Measurements from ENCODE around the gene HCRTR1. TPM values are rescaled to one million over a fixed set of nuclear protein-coding genes. Genes with fewer than 3 reads are reported as not detected.

The HCRTR1 gene
- total RNA-seq, 2 donors from 2014 or later, result 0.43 TPM; not detected in 1

GRCh38 chr1:31570906-31571305 lies 46.6 kb upstream of the HCRTR1 start:
- no peaks in the 10 kb centered on the region for H3K27me3 ChIP-seq
- no peaks in the 10 kb centered on the region for H3K36me3 ChIP-seq
- H3K4me1 ChIP-seq, result peaks cover 0 to 53% of the 10 kb centered on the region in 2 donors
- no peak for DNase-seq (ENCODE audit: low spot score)
- no peak overlapping the region for H3K27ac ChIP-seq
- TF ChIP-seq CTCF (IDR thresholded peaks at IDR 0.05), result no peak
- no peaks in the 10 kb centered on the region for H3K9me3 ChIP-seq
- H3K4me3 ChIP-seq, result no peak overlapping the region

- TF ChIP-seq CTCF (IDR thresholded peaks at IDR 0.05), result no peak
- Histone ChIP-seq H3K9me3 (no peaks in the 10 kb centered on the region), H3K4me3 (no peak overlapping the region), H3K36me3 (no peaks in the 10 kb centered on the region), H3K27me3 (no peaks in the 10 kb centered on the region), H3K4me1 (peaks cover 0 to 57% of the 10 kb centered on the region in 2 donors), H3K27ac (no peak overlapping the region)
- peak; percentile 52 for DNase-seq (ENCODE audit: low spot score)
Observed at GRCh38 chr1:31571340-31572295, 45.9 kb upstream of the HCRTR1 start.

- Histone ChIP-seq H3K36me3 (no peaks in the 10 kb centered on the region), H3K27me3 (no peaks in the 10 kb centered on the region), H3K9me3 (no peaks in the 10 kb centered on the region), H3K4me3 (no peak overlapping the region), H3K27ac (peak overlapping the region; percentile 85 to 96), H3K4me1 (peaks cover 0 to 57% of the 10 kb centered on the region in 2 donors)
- peak; percentile 54 for DNase-seq (ENCODE audit: low spot score)
- no peak for TF ChIP-seq CTCF (IDR thresholded peaks at IDR 0.05)
Observed at GRCh38 chr1:31572323-31573104, 45.0 kb upstream of the HCRTR1 start.

- Histone ChIP-seq H3K27me3 (no peaks in the 10 kb centered on the region), H3K9me3 (no peaks in the 10 kb centered on the region), H3K27ac (peak overlapping the region; percentile 85 to 96), H3K4me1 (peaks cover 0 to 53% of the 10 kb centered on the region in 2 donors), H3K36me3 (no peaks in the 10 kb centered on the region), H3K4me3 (no peak overlapping the region)
- DNase-seq (ENCODE audit: low spot score), result peak; percentile 53
- TF ChIP-seq CTCF (IDR thresholded peaks at IDR 0.05), result no peak
Observed at GRCh38 chr1:31573261-31573660, 44.2 kb upstream of the HCRTR1 start.

GRCh38 chr1:31574749-31575368 lies 42.6 kb upstream of the HCRTR1 start:
- no peak overlapping the region for H3K4me3 ChIP-seq
- H3K27me3 ChIP-seq, result no peaks in the 10 kb centered on the region
- peak; percentile 52 for DNase-seq (ENCODE audit: low spot score)
- no peaks in the 10 kb centered on the region for H3K9me3 ChIP-seq
- H3K27ac ChIP-seq, result peak overlapping the region; percentile 85 to 96
- no peak for TF ChIP-seq CTCF (IDR thresholded peaks at IDR 0.05)
- peaks cover 0 to 50% of the 10 kb centered on the region in 2 donors for H3K4me1 ChIP-seq
- H3K36me3 ChIP-seq, result peaks cover 9% of the 10 kb centered on the region
